GM12878 (cell line): ENCODE results near the gene PRM3. TPM values are rescaled to one million over a fixed set of nuclear protein-coding genes. Genes with fewer than 3 reads are reported as not detected.

ENCODE experiments used
- BHLHE40 ChIP-seq, 2 experiments: fragments of 450-650 bp in 1 of 2; IDR thresholded peaks; 2 replicates each; pipeline ENCODE4 v1.6.1; 2011 to 2017; ENCODE audit warnings: low read depth in 2 of 2, borderline replicate concordance in 1 of 2, improper control_type of control experiment in 1 of 2, low read length in 1 of 2, mild to moderate bottlenecking in 1 of 2
- ETV6 ChIP-seq, 2 experiments: fragments of 450-650 bp in 1 of 2; IDR thresholded peaks in 1 of 2; conservative IDR thresholded peaks in 1 of 2; 2 replicates each; pipeline ENCODE4 v1.6.1; 2014; ENCODE audit warnings: antibody characterized with exemption in 1 of 2, borderline replicate concordance in 1 of 2, low read depth in 1 of 2, mild to moderate bottlenecking in 1 of 2, moderate library complexity in 1 of 2
- IKZF1 ChIP-seq: fragments of 450-650 bp; conservative IDR thresholded peaks from 2 replicates; pipeline ENCODE4 v1.6.1; 2017; ENCODE audit warnings: antibody characterized with exemption, mild to moderate bottlenecking
- KLF5 ChIP-seq: fragments of 450-650 bp; IDR thresholded peaks from 2 replicates; pipeline ENCODE4 v1.6.1; 2014; ENCODE audit warnings: mild to moderate bottlenecking; ENCODE audit not compliant: partially characterized antibody
- RAD51 ChIP-seq: fragments of 450-650 bp; IDR thresholded peaks from 2 replicates; pipeline ENCODE4 v1.6.1; 2016; ENCODE audit warnings: moderate library complexity, mild to moderate bottlenecking, inconsistent platforms
- TARDBP ChIP-seq: IDR thresholded peaks from 2 replicates; pipeline ENCODE4 v1.6.1; 2016; ENCODE audit warnings: borderline replicate concordance
- ZNF207 ChIP-seq: fragments of 450-650 bp; IDR thresholded peaks from 2 replicates; pipeline ENCODE4 v1.6.1; 2014; ENCODE audit warnings: antibody characterized with exemption, mild to moderate bottlenecking, borderline replicate concordance
- polyA plus RNA-seq, 11 experiments: library from polyadenylated mRNA; depleted of rRNA in 4 of 11; unstranded in 6 of 11; stranded (reverse) in 5 of 11; fragments of >200 nt; fragmentation: Nextera tagmentation in 4 of 11; fragmentation: Illumina TruSeq in 1 of 11; extraction: Ambion mirVana in 4 of 11; extraction: Trizol in 1 of 11; gene quantifications; 1 replicate in 1 of 11; 2 replicates in 10 of 11; pipeline versions ENCODE4 v1.2.1 to v1.2.3, GENCODE V29; 2011 to 2016; ENCODE audit warnings: inconsistent platforms in 2 of 11, missing spikeins in 2 of 11, low read depth in 1 of 11
- total RNA-seq, 4 experiments: library from RNA; depleted of rRNA in 3 of 4; stranded (reverse); fragments of >200 nt in 3 of 4; fragmentation: Illumina TruSeq in 1 of 4; extraction: Trizol in 1 of 4; gene quantifications; 2 replicates each; pipeline versions ENCODE4 v1.2.1 to v1.2.3, GENCODE V29; 2013 to 2021
- TF ChIP-seq, protein P1 (sequence below): fragments of 450-650 bp; IDR thresholded peaks from 2 replicates; pipeline ENCODE4 v1.6.1; 2017; ENCODE audit warnings: mild to moderate bottlenecking, moderate library complexity
- TF ChIP-seq, protein P2 (sequence below): fragments of 450-650 bp; IDR thresholded peaks from 2 replicates; pipeline ENCODE4 v1.6.1; 2017; ENCODE audit warnings: low read depth, mild to moderate bottlenecking, moderate library complexity
- TF ChIP-seq, protein P3 (sequence below): fragments of 450-650 bp; IDR thresholded peaks from 2 replicates; pipeline ENCODE4 v1.6.1; 2017; ENCODE audit warnings: mild to moderate bottlenecking
- TF ChIP-seq, protein P4 (sequence below): fragments of 450-650 bp; IDR thresholded peaks from 2 replicates; pipeline ENCODE4 v1.6.1; 2016; ENCODE audit warnings: mild to moderate bottlenecking

Gene PRM3
- total and polyA plus RNA-seq, 10 of the 15 experiments (the other 5 are each of a cell fraction or from before 2014, with no cell fraction given), result not detected

DNA sequence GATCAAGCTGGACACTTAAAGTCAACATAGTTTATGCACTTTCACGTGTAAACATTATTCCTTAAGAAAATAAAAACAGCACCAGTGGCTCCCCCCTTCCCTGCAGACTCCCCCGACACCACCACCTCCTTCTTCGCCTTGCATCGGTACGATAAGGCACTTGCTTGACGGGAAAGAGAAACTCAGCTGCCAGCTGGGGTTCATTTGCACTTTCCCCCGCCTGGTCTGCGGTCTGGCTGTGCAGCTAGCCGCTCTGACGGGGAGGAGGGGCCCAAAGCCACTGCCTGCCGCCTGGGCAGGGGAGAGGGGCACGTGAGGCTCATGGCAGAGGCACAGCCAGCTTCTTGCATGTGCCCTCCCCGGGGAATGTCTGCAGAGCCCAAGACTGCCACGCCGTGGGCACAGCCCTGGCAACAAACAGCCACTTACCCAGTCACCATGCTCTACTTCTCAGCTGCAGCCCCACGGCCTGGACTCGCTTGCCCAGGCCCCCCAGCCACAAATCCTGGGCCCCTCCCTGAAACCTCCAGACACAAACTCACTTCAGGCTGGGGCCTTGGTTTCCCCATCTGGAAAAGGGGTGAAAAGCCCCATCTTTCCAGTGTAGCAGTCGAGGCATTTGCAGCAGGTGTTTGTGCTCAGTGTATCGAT is 24.2 kb upstream of the PRM3 start (continued):
- TF ChIP-seq, protein P1, sequence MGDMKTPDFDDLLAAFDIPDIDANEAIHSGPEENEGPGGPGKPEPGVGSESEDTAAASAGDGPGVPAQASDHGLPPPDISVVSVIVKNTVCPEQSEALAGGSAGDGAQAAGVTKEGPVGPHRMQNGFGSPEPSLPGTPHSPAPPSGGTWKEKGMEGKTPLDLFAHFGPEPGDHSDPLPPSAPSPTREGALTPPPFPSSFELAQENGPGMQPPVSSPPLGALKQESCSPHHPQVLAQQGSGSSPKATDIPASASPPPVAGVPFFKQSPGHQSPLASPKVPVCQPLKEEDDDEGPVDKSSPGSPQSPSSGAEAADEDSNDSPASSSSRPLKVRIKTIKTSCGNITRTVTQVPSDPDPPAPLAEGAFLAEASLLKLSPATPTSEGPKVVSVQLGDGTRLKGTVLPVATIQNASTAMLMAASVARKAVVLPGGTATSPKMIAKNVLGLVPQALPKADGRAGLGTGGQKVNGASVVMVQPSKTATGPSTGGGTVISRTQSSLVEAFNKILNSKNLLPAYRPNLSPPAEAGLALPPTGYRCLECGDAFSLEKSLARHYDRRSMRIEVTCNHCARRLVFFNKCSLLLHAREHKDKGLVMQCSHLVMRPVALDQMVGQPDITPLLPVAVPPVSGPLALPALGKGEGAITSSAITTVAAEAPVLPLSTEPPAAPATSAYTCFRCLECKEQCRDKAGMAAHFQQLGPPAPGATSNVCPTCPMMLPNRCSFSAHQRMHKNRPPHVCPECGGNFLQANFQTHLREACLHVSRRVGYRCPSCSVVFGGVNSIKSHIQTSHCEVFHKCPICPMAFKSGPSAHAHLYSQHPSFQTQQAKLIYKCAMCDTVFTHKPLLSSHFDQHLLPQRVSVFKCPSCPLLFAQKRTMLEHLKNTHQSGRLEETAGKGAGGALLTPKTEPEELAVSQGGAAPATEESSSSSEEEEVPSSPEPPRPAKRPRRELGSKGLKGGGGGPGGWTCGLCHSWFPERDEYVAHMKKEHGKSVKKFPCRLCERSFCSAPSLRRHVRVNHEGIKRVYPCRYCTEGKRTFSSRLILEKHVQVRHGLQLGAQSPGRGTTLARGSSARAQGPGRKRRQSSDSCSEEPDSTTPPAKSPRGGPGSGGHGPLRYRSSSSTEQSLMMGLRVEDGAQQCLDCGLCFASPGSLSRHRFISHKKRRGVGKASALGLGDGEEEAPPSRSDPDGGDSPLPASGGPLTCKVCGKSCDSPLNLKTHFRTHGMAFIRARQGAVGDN, result peak; percentile 96
- TF ChIP-seq, protein P2, sequence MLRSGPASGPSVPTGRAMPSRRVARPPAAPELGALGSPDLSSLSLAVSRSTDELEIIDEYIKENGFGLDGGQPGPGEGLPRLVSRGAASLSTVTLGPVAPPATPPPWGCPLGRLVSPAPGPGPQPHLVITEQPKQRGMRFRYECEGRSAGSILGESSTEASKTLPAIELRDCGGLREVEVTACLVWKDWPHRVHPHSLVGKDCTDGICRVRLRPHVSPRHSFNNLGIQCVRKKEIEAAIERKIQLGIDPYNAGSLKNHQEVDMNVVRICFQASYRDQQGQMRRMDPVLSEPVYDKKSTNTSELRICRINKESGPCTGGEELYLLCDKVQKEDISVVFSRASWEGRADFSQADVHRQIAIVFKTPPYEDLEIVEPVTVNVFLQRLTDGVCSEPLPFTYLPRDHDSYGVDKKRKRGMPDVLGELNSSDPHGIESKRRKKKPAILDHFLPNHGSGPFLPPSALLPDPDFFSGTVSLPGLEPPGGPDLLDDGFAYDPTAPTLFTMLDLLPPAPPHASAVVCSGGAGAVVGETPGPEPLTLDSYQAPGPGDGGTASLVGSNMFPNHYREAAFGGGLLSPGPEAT, result peak; percentile 87
- TF ChIP-seq IKZF1, result peak; percentile 96
- peak; percentile 74 for TF ChIP-seq ZNF207
- peak in 1 of 2 experiments; percentile 76; a peak in 1 of 4 replicates for TF ChIP-seq ETV6 (conservative IDR thresholded peaks at IDR 0.05 in 1 of 2, IDR thresholded peaks at IDR 0.05 in 1 of 2; ENCODE audit: borderline replicate concordance in 1 of 2, low read depth in 1 of 2)
- peak; percentile 82 for TF ChIP-seq TARDBP
- peak; percentile 85 for TF ChIP-seq RAD51
- TF ChIP-seq, protein P3, sequence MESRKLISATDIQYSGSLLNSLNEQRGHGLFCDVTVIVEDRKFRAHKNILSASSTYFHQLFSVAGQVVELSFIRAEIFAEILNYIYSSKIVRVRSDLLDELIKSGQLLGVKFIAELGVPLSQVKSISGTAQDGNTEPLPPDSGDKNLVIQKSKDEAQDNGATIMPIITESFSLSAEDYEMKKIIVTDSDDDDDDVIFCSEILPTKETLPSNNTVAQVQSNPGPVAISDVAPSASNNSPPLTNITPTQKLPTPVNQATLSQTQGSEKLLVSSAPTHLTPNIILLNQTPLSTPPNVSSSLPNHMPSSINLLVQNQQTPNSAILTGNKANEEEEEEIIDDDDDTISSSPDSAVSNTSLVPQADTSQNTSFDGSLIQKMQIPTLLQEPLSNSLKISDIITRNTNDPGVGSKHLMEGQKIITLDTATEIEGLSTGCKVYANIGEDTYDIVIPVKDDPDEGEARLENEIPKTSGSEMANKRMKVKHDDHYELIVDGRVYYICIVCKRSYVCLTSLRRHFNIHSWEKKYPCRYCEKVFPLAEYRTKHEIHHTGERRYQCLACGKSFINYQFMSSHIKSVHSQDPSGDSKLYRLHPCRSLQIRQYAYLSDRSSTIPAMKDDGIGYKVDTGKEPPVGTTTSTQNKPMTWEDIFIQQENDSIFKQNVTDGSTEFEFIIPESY, result no peak
- peak; percentile 57 for TF ChIP-seq KLF5
- TF ChIP-seq, protein P4, sequence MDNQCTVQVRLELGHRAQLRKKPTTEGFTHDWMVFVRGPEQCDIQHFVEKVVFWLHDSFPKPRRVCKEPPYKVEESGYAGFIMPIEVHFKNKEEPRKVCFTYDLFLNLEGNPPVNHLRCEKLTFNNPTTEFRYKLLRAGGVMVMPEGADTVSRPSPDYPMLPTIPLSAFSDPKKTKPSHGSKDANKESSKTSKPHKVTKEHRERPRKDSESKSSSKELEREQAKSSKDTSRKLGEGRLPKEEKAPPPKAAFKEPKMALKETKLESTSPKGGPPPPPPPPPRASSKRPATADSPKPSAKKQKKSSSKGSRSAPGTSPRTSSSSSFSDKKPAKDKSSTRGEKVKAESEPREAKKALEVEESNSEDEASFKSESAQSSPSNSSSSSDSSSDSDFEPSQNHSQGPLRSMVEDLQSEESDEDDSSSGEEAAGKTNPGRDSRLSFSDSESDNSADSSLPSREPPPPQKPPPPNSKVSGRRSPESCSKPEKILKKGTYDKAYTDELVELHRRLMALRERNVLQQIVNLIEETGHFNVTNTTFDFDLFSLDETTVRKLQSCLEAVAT, result peak; percentile 77
- peak; percentile 100 for TF ChIP-seq BHLHE40 (IDR thresholded peaks at IDR 0.05; ENCODE audit: borderline replicate concordance in 1 of 2, low read depth in 2 of 2, low read length in 1 of 2)
